HEK293T (cell line): ENCODE results near the gene SP9.

Experiments used
- BHLHE40 ChIP-seq: fragments of 450-650 bp; IDR thresholded peaks from 2 replicates; pipeline ENCODE4 v1.6.1; 2016; ENCODE audit warnings: mild to moderate bottlenecking, moderate library complexity, borderline replicate concordance
- HDGF ChIP-seq: fragments of 450-650 bp; IDR thresholded peaks from 2 replicates; pipeline ENCODE4 v1.6.1; 2017; ENCODE audit warnings: antibody characterized with exemption, borderline replicate concordance
- SP1 ChIP-seq: fragments of 450-650 bp; IDR thresholded peaks from 2 replicates; pipeline ENCODE4 v1.6.1; 2017
- SUZ12 ChIP-seq: fragments of 450-650 bp; IDR thresholded peaks from 2 replicates; pipeline ENCODE4 v1.6.1; 2016; ENCODE audit warnings: mild to moderate bottlenecking

GRCh38 chr2:174328961-174329715, 5.6 kb upstream of the SP9 start:
- no peak for TF ChIP-seq BHLHE40
- no peak for TF ChIP-seq HDGF
- TF ChIP-seq SUZ12, result no peak
- no peak for TF ChIP-seq SP1
